HepG2 (cell line): ENCODE results near the gene TMEM9B.

Experiments
- BCL6 ChIP-seq: IDR thresholded peaks from 2 replicates; pipeline ENCODE4 v1.6.1; 2016; ENCODE audit warnings: missing genetic modification reagents, missing compliant biosample characterization
- BRD4 ChIP-seq: sonication (generic); formaldehyde crosslinking; IDR thresholded peaks from 2 replicates; pipeline ENCODE4 v1.4.0; 2020; ENCODE audit warnings: missing genetic modification reagents
- CREB1 ChIP-seq, 2 experiments: fragments of 450-650 bp in 1 of 2; IDR thresholded peaks; 2 replicates each; pipeline ENCODE4 v1.6.1; 2016 to 2017; ENCODE audit warnings: control low read depth in 1 of 2, mild to moderate bottlenecking in 1 of 2, missing compliant biosample characterization in 1 of 2, missing genetic modification characterization in 1 of 2
- ELF1 ChIP-seq: sonication (generic); formaldehyde crosslinking; IDR thresholded peaks from 2 replicates; pipeline ENCODE4 v1.4.0; 2020; ENCODE audit warnings: missing genetic modification reagents
- GFI1 ChIP-seq: sonication (generic); formaldehyde crosslinking; IDR thresholded peaks from 2 replicates; pipeline ENCODE4 v1.5.0; 2020; ENCODE audit warnings: missing genetic modification reagents, mild to moderate bottlenecking, borderline replicate concordance
- MXI1 ChIP-seq: IDR thresholded peaks from 3 replicates; pipeline ENCODE4 v1.6.1; 2012; ENCODE audit warnings: low read depth, low read length, inconsistent platforms, borderline replicate concordance
- PCBP2 ChIP-seq: fragments of 200-400 bp; formaldehyde crosslinking; optimal IDR thresholded peaks from 2 replicates; pipeline ENCODE3; 2018; ENCODE audit warnings: low read length, low read depth; ENCODE audit not compliant: poor library complexity, severe bottlenecking
- POLR2AphosphoS5 ChIP-seq: IDR thresholded peaks from 2 replicates; pipeline ENCODE4 v1.6.1; 2012; ENCODE audit warnings: low read depth, low read length
- SAFB2 ChIP-seq: sonication (generic); formaldehyde crosslinking; IDR thresholded peaks from 2 replicates; pipeline ENCODE4 v1.5.1; 2020; ENCODE audit warnings: missing genetic modification reagents, low read depth, mild to moderate bottlenecking, borderline replicate concordance
- SP1 ChIP-seq, 2 experiments: fragments of 450-650 bp in 1 of 2; sonication (generic) in 1 of 2; formaldehyde crosslinking in 1 of 2; IDR thresholded peaks; 2 replicates each; pipeline versions ENCODE4 v1.4.0 to v1.6.1; 2016 to 2020; ENCODE audit warnings: missing genetic modification reagents in 1 of 2

DNA sequence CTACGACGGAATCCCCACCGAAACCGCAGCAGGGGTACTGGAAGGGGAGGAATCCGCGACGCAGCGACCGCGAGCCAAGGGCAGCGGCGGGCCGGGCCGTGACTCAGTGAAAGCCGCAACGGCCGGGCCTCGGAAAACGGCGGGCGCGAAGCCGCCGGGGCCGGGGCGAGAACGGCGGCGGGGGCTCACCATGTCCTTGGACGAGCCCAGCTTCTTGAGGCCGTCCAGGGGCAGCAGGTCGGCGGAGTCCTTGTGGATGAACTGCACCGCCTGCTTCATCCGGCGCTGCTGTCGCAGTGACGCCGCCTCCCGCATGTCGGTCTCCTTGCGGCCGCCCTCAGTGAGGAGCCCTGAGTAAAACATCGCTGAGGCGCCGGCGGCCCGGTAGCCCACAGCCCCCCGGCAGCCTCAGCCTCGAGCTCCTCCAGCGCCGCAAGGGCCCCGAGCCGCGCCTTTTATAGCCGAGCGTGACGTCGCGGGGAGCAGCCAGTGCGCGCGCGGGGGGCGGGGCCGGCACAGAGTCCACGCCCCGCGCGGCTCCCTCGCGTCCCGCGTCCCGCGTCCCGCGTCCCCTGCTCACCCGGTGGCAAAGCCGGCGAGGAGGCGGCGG lies 39.4 kb upstream of the TMEM9B start, which contains the start of gene NRIP3:
- TF ChIP-seq PCBP2 (no peak), SAFB2 (no peak), CREB1 (IDR thresholded peaks at IDR 0.05) (no peak), CREB1 (CRISPR knock-in tag; IDR thresholded peaks at IDR 0.05) (no peak), POLR2AphosphoS5 (no peak), GFI1 (CRISPR knock-in tag) (no peak), ELF1 (CRISPR knock-in tag) (no peak), BCL6 (CRISPR knock-in tag) (no peak), BRD4 (CRISPR knock-in tag) (no peak), SP1 (IDR thresholded peaks at IDR 0.05) (no peak), SP1 (CRISPR knock-in tag; IDR thresholded peaks at IDR 0.05) (no peak), MXI1 (no peak)
